Measurements from ENCODE around the gene C1QTNF8. TPM values are rescaled to one million over a fixed set of nuclear protein-coding genes. Genes with fewer than 3 reads are reported as not detected.

Gene C1QTNF8
- total RNA-seq, 1 donor: not detected

DNA sequence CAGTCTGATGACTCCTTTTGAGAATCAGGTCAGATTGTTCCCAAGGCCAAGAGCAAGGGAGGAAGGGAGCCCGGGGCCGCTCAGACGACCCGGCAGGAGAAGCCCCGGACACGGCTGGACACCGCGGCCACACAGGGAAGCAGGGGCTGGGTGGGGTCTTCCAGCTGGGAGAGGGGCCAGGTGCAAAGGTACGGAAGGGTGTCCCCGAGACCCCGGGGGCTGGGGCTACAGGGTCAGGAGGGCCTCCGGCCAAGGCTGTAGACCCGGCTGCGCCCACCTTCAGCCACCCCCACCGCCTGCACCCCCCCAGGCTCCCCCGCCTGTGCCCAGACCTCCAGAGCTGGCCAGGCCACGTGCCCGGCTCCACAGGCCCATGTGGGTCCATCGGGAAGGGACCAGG, 21.9 kb upstream of the C1QTNF8 start:
- no peak overlapping the region for H3K4me3 ChIP-seq (ENCODE audit: insufficient read depth, low read length)
- H3K27me3 ChIP-seq (ENCODE audit: insufficient read depth, low read length): peaks cover 19% of the 10 kb centered on the region
- DNase-seq (ENCODE audit: insufficient read length, low spot score, missing footprints): no peak
- TF ChIP-seq, protein P1, sequence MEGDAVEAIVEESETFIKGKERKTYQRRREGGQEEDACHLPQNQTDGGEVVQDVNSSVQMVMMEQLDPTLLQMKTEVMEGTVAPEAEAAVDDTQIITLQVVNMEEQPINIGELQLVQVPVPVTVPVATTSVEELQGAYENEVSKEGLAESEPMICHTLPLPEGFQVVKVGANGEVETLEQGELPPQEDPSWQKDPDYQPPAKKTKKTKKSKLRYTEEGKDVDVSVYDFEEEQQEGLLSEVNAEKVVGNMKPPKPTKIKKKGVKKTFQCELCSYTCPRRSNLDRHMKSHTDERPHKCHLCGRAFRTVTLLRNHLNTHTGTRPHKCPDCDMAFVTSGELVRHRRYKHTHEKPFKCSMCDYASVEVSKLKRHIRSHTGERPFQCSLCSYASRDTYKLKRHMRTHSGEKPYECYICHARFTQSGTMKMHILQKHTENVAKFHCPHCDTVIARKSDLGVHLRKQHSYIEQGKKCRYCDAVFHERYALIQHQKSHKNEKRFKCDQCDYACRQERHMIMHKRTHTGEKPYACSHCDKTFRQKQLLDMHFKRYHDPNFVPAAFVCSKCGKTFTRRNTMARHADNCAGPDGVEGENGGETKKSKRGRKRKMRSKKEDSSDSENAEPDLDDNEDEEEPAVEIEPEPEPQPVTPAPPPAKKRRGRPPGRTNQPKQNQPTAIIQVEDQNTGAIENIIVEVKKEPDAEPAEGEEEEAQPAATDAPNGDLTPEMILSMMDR (IDR thresholded peaks at IDR 0.05; ENCODE audit: extremely low read depth, low read depth, low read length): no peak
- H3K9me3 ChIP-seq (ENCODE audit: low read depth, low read length): no peaks in the 10 kb centered on the region
- no peaks in the 10 kb centered on the region for H3K4me1 ChIP-seq (ENCODE audit: insufficient read depth, low read length)
- no peak overlapping the region for H2AFZ ChIP-seq (ENCODE audit: low read length)
- no peaks in the 10 kb centered on the region for H3K79me2 ChIP-seq (ENCODE audit: insufficient read depth, low read length)
- no peaks in the 10 kb centered on the region for H3K36me3 ChIP-seq (ENCODE audit: insufficient read depth, low read length)
- H3K27ac ChIP-seq (ENCODE audit: low read depth, low read length): no peak overlapping the region
- H3K4me2 ChIP-seq (ENCODE audit: insufficient read depth, low read length): no peak overlapping the region
- H4K20me1 ChIP-seq (ENCODE audit: insufficient read depth, low read length): no peaks in the 10 kb centered on the region

DNA sequence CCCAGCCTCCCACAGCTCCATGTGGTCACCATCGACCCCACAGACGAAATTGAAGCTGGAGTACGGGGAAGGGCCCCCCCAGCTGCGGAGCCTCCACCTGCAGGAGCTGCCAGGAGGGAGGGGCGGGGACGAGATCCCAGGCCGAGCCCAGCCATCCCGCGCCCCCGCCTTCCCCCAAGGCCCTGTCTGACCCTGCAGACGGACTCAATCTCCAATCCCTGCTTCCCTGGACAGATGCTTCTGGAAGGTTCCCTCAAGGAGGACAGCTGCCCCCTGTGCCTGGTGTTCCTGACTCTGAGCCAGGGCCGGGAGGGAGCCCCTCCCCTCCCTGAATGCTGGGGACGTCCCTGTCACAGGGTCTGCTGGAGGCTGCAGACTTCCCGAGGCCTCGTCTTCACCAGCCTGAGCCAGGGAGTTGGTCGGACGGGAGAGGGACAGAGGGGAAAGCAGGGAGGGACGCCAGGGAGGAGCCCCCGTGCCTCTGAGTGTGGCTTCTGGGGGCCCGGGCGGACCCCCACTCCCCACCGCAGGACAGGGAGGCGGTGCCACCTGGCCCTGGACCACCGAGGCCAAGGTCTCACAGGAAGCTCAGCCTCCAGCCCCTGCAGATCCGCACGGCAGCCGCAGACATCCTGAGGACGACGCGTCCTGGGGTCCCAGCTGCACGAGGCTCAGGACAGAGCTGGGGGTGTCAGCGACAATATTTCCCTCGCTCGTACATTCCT, 21.3 kb upstream of the C1QTNF8 start:
- Histone ChIP-seq H3K4me3 (ENCODE audit: insufficient read depth, low read length) (no peak overlapping the region), H4K20me1 (ENCODE audit: insufficient read depth, low read length) (no peaks in the 10 kb centered on the region), H3K4me1 (ENCODE audit: insufficient read depth, low read length) (no peaks in the 10 kb centered on the region), H3K36me3 (ENCODE audit: insufficient read depth, low read length) (no peaks in the 10 kb centered on the region), H3K27ac (ENCODE audit: low read depth, low read length) (no peak overlapping the region), H3K27me3 (ENCODE audit: insufficient read depth, low read length) (peaks cover 19% of the 10 kb centered on the region), H2AFZ (ENCODE audit: low read length) (no peak overlapping the region), H3K9me3 (ENCODE audit: low read depth, low read length) (no peaks in the 10 kb centered on the region), H3K4me2 (ENCODE audit: insufficient read depth, low read length) (no peak overlapping the region), H3K79me2 (ENCODE audit: insufficient read depth, low read length) (no peaks in the 10 kb centered on the region)
- TF ChIP-seq, protein P1 (IDR thresholded peaks at IDR 0.05; ENCODE audit: extremely low read depth, low read depth, low read length): no peak
- no peak for DNase-seq (ENCODE audit: insufficient read length, low spot score, missing footprints)

DNA sequence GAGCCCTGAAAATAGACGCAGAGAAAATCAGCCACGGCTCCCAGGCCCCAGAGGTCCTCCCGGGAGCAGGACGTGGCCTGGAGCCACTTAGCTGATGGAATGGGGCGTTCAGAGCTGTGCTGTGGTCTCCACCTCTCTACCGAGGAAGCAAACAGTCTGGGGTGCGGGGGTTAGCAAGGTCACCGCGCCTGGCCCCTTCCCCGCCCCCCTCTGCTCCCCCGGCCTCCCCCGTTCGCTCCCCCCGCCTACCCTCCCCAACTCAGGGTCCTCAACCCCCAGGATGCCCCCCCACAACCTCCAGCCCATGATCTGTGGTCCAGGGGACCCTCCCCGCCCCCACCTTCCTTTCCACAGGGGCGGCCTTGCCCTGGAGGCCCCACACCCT, 20.6 kb upstream of the C1QTNF8 start:
- Histone ChIP-seq H3K4me1 (ENCODE audit: insufficient read depth, low read length) (no peaks in the 10 kb centered on the region), H3K27ac (ENCODE audit: low read depth, low read length) (no peak overlapping the region), H2AFZ (ENCODE audit: low read length) (no peak overlapping the region), H3K27me3 (ENCODE audit: insufficient read depth, low read length) (peaks cover 14% of the 10 kb centered on the region), H3K9me3 (ENCODE audit: low read depth, low read length) (no peaks in the 10 kb centered on the region), H3K36me3 (ENCODE audit: insufficient read depth, low read length) (no peaks in the 10 kb centered on the region), H3K79me2 (ENCODE audit: insufficient read depth, low read length) (no peaks in the 10 kb centered on the region), H3K4me2 (ENCODE audit: insufficient read depth, low read length) (no peak overlapping the region), H4K20me1 (ENCODE audit: insufficient read depth, low read length) (no peaks in the 10 kb centered on the region), H3K4me3 (ENCODE audit: insufficient read depth, low read length) (no peak overlapping the region)
- DNase-seq (ENCODE audit: insufficient read length, low spot score, missing footprints): peak; percentile 74
- TF ChIP-seq, protein P1 (IDR thresholded peaks at IDR 0.05; ENCODE audit: extremely low read depth, low read depth, low read length): no peak

DNA sequence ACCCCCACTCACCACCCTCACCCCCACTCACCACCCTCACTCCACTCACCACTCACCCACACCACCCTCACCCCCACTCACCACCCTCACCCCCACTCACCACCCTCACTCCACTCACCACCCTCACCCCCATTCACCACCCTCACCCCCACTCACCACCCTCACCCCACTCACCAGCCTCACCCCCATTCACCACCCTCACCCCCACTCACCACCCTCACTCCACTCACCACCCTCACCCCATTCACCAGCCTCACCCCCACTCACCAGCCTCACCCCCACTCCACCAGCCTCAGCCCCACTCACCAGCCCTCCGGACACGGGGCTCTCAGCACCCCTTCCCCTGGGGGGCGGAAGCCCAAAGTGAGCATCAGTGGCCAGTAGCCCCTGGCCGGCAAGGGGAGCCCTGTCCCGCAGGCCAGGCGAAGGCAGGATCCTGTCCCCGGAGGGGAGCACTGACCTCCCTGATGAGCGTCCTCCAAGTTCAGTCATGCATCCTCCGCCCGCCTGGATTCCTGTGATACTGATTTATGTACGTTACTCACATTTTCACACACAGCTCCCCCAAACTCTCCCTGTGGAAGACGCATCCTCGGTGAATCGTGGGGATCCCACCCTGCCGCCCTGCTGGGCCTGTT, 18.0 kb upstream of the C1QTNF8 start:
- Histone ChIP-seq H3K4me1 (ENCODE audit: insufficient read depth, low read length) (no peaks in the 10 kb centered on the region), H3K27ac (ENCODE audit: low read depth, low read length) (no peak overlapping the region), H3K36me3 (ENCODE audit: insufficient read depth, low read length) (no peaks in the 10 kb centered on the region), H2AFZ (ENCODE audit: low read length) (no peak overlapping the region), H4K20me1 (ENCODE audit: insufficient read depth, low read length) (no peaks in the 10 kb centered on the region), H3K79me2 (ENCODE audit: insufficient read depth, low read length) (no peaks in the 10 kb centered on the region), H3K4me3 (ENCODE audit: insufficient read depth, low read length) (no peak overlapping the region), H3K27me3 (ENCODE audit: insufficient read depth, low read length) (peaks cover 17% of the 10 kb centered on the region), H3K9me3 (ENCODE audit: low read depth, low read length) (no peaks in the 10 kb centered on the region), H3K4me2 (ENCODE audit: insufficient read depth, low read length) (no peak overlapping the region)
- peak; percentile 78 for DNase-seq (ENCODE audit: insufficient read length, low spot score, missing footprints)
- TF ChIP-seq, protein P1 (IDR thresholded peaks at IDR 0.05; ENCODE audit: extremely low read depth, low read depth, low read length): no peak
